DMS53 (cell line): ENCODE results near the gene KDM7A.

Source experiments
- DNase-seq: peaks from one replicate; lab custom pipeline; 2025; lab: John Stamatoyannopoulos, UW

The KDM7A gene

DNA sequence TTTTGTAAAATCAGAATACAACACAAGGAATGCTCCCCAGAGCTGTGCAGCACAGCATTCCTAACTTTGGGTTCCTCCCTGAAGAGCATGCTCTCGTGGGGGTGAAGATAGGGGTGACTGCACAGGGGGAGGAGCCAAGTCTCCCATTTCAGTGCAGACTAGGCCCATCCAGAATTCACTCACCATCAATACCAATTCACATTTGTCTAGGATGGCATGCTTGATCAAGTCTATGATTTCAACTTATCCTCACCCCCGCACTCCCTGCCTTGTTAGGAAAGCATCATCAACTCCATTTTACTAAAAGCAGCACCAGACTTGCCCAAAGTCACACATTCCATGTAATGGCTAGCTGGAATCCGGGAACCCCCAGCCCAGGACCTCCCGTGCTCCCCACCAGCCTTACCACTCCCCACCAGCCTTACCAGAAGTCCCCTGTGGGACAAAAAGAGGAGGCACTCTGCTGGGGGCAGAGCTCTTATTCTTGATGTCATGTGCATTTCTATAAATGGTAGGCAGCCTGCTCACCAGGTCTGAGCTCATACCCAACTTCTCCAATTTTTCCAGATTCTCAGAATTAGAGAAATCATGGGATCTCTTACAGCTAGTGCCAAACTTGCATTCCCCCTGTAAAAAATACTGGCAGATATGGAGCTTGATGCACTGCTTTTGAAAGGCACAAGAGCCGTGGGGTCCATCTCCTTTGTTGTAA, 120.2 kb downstream of the KDM7A start:
- DNase-seq, result no peak

DNA sequence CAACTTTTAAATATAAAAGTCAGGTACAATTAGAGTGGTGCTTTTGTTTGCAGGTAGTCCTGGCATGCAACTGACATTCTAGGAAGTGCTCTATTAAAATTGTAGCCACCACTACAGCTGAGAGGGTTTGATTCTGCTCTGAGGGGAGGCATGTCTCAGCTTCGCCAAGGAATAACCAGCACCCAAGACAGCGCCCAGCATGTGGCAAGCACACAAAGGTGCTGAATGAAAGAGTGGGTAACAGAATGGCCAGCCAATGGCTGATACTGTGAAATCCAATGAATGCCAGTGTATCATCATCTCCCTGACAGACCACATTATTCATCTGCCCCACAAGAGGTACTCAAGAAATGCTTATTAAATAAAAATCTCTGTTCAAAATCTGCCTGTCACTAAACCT, 121.0 kb downstream of the KDM7A start:
- no peak for DNase-seq

DNA sequence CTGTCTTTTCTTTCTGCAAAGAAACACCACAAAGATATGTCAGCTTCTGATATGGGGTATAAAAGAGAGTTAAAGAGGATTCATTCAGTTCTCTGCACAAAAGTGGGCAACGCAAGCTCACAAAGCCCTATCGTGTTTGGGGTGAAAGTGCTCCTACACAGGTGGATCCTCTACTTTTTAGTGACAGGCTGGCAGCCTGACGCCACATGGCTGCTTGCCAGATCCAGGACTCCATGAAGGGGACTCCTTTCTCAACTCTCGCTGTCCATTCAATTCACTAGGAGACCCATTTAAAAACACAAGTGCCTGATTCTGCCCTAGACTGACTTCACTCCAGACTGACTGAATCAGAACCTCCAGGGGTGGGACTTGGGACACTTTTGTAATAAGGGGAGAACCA, 122.0 kb downstream of the KDM7A start:
- DNase-seq, result no peak

DNA sequence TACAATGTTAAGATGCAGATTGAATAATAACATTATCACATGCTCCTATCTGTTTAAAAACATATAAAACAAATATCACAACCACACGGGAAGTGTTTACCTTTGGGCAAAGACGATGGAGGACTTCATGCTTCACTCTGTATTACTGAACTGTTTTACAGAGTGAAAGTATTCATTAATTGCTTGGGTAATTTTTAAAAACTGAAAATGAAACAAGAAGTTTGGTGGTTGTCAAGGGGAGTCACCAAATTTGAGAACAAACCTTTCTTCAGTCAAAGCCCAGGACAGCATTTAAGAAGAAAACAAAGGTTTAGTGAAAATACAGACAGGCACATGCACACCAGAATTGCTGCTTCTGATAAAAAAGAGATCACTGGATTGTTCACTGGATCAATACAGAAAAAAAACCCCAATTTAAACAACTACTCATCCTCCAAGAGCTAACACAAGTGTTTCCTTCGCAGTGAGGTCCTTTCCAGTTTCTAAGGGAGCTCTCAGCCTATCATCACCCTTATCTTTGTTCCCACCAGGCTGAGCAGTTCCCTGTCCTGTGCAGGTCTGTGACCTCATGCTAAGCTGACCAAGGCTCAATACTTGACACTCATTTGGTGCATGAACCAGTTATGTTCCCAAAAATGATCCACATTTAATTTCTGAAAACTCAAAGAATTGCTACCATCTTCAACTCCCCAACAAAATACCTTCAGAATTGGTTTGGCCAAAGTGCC, 122.8 kb downstream of the KDM7A start:
- DNase-seq, result no peak

DNA sequence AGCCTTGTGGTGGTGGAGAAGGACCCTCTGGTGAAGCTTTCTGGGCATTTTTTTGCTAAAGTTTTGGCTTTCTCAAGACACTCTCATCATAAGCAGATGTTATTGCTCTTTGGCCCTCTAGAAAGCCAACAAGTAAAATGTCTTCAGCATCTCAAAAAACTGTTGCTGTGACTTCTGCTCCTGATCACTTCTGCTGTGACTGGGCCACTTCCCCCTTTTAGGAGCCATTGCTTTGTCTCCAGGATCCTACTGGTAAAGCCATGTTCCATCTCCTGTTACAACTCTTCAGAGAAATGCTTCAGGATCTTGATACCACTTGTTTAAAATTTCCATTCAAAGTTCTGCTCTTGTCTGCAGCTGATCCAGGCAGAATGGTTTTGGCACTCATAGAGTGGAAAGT, 125.0 kb downstream of the KDM7A start:
- no peak for DNase-seq

DNA sequence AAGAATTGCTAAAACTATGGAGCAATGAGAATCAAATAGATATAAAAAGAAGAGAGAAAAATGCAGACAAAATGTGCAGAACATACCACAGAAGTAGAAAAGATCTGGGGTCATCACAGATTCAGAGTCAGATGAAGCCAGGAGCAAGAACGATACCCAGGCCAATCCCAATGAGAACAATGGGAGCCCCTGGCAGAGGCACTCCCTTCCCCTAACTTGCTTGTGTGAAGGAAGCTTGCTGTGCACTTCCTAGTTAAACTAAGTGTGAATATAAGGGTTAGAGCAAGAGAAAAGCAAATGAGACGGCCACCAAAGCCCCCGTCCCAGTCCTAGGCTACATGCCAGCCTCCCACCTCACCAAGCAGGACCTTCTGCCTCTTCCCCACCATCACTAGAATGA, 126.7 kb downstream of the KDM7A start:
- no peak for DNase-seq

DNA sequence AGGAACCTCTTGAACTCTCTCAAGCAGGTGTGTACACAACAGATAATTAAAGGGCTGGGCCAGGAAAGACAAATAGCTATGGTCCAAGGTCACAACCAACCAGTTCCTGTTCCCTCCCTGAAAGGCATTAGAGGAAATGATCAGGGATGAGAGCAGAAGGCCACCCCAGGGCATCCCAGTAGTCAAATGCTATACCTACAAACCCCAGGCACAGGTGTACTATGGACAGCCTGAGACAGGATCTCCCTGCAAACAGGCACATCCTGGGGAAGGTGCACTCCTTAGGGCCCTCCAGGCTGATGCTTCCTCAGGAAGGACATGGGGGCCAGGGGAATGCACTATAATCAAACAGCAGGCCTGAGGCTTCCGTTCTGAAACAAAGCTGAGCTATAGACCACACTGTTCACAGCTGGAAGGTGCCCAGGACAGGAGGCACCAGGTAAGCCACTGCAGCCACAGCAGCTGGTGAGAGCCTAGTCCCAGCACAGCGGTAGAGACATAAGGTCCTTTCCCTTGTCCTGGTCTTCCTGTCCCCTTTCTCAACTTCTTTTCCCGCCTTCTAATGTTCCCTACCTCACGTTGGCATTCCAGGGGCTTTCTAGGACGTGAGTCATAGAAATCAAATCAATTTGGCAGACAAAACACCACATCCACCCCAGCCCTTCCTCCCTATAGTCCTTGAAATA, 127.3 kb downstream of the KDM7A start:
- DNase-seq, result peak; percentile 97

DNA sequence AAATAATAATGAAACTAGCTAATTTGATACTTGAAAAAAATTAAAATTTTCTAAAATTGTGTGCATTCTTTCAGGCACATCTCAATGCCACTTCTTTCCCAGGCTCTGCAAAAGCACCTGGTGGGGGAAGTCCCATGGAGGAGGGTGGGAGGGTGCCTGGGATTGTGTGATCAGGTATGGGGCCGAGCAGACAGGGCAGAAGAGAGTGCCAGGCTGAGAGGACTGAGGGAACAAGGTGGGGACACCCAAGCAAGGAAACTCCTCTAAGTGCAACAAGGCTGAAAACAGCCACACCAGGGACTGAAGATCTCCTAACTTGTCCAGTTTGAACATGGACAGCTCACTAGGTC, 127.8 kb downstream of the KDM7A start:
- no peak for DNase-seq

DNA sequence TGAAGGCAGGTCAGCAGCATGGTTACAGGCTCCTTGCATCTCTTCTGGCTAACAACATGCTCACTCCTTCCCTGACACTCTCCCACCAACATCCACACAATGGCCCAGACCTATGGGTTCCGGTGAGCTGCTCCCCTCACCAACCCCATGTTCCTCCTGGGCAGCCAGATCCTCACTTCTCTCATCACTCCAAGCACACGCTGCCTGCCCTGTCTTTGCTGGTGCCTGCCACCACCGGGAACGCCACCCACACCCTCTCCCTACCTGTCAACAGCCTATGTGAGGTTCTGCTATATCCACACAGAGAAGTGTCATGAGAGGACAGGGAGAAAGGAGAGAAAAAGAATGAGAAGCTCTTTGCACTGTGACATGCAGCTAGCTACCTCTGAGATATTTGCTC, 128.6 kb downstream of the KDM7A start:
- no peak for DNase-seq

DNA sequence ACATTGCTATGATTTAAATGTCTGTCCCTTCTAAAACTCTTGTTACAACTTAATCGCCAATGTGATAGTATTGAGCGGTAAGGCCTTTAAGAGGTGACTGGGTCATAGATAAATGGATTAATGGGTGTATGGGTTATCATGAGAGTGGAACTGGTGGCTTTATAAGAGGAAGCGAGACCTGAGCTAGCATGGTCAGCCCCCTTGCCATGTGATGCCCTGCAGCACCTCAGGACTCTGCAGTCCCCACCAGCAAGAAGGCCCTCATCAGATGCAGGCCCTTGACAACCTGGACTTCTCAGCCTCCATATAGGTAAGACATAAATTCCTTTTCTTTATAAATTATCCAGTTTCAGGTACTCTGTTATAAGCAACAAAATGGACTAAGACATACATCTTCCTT, 129.6 kb downstream of the KDM7A start:
- DNase-seq, result no peak

DNA sequence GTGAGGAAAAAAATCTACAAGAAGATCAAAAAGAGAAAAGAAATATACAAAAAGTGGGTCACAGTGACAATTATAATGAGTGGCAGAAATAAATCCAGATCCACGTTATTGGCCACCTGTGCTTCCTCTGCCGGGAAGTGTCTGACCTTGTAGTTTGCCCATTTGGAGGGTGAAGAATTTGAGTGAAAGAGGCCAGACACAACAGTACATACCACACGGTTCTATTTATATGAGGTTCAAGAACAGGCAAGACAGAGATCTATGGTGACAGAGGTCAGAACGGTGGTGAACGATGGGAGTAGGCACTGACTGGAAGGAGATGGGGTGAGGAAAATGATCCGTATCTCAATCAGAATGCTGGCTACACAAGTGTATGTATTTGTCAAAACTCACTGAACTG, 131.1 kb downstream of the KDM7A start:
- no peak for DNase-seq

DNA sequence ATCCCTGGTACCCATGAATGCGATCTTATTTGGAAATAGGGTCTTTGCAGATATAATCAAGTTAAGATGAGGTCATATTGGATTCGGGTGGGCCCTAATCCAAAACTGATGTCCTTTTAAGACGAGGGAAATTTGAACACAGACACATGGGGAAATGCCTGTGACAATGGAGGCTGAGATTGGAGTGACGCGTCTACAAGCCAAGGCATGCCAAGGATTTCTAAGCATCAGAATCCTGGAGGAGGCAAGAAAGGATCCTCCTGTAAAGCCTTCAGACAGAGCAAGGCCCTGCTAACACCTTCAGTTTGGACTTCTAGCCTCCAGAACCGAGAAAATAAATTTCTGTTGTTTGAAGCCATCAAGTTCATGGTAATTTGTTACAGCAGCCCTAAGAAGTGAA, 132.5 kb downstream of the KDM7A start:
- DNase-seq, result no peak

DNA sequence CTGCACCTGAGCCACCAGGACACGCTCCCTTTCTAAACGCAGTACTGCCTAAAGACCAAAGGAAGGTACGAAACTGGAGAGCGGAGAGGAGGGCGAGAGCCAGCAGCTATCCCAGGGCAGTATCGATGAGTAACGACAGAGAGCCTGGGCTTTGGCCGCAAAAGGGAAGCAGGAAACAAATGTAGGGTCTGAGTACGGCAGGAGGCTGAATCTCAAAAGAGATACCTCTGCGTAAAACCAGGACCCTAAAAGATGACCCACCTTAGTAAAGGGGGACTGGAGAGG, 134.5 kb downstream of the KDM7A start:
- DNase-seq, result no peak

DNA sequence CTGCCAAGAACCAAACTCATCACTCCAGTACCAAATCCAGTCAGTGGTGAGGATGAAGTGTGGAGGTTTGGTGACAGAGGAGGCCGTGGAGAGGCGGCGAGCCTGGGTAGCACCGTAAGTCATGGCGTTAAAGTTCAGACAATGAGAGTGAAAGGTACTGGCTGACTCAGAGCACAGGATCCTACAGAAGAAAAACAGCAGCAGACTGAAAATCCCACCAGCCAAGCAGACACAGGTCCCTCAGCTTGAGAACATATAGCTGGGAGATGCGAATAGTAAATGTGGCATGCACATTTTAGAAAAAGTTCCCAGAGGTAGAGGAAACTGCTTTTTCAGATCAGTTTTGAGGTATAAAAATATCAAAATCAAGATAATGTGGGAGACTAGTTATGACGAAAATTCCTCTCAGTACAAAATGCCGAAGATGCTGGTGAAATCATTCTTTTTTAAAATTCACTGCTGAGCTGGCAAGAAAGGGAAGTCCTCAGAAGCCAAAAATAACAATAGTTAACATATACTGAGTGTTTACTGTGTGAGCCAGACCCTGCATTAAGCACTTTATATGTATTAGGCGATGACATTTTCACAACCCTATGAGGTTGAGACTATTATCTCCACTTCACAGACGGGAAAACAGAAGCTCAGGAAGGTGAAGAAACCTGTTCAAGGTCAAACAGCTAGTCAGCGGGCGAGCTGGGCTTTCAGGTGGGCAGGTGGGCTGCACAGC, 135.0 kb downstream of the KDM7A start:
- no peak for DNase-seq

DNA sequence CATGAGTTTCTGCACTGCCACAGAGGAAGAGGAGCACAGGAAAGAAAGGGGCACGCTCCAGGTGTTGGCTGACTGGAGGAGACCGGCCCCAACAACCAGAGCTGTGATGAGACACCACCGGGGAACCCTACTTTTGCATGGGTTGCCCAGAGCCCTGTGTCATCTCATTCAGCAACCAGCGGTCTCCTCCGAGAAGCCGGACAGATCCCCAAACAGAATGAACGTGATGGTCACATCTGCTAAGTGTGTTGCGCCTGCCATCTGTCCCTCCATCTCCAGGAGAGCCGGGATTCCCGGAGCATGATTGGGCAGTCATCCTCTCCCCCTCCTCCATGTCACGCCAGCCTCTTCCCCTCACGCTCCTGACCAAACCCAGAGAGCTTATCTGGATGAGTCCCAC, 136.9 kb downstream of the KDM7A start:
- no peak for DNase-seq

DNA sequence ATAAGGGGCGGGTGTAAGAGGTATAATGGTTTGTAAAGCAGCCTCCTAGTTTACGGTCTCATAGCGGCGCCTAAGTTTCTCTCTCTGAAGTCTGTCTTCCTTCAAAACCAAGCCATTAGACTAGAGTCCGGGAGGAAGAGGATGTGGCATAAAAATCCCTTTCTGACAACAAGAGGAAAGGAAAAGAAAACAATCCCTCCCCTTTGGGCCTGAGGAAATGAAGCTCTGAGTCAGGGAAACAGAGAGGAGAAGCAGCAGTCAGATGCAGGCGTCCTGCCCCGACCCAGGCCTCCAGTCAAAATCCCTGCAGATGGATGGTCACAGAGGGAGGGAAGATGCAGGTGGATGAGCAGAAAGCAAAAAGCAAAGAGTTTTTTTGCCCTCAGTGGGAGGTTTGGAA, 137.7 kb downstream of the KDM7A start:
- DNase-seq, result no peak

DNA sequence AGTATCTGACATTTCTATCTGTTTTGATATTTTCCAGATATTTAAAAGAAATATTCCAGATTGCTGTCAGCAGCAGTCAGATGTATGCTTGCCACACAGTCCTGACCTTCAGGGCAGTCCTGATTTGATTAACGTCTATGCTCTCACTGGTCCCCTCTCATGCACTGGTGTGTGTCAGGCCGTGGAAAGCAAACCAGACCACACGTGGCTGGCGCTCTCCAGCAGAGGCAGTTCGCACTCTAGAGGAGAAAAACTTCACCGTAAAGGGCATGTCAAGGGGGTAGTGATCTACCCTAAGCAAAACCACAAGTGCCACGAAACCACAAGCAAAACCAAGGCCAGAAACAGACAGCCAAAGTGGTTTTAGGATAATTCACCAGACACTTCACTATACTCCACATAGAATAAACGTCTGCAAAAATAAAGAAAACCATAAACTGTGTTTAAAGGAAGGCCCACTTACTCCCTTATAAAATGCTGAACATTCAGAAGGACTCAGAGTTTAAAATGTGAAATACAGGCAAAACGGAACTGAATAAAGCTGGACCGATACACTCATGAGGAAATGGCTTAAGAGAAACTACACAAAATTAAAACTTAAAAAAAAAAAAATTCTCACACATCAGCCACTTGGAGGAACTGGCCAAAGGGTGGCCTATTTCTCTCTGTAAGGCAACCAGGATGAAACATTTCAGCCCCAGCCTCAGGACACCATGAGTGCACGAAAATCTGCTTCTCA, 140.4 kb downstream of the KDM7A start:
- no peak for DNase-seq

DNA sequence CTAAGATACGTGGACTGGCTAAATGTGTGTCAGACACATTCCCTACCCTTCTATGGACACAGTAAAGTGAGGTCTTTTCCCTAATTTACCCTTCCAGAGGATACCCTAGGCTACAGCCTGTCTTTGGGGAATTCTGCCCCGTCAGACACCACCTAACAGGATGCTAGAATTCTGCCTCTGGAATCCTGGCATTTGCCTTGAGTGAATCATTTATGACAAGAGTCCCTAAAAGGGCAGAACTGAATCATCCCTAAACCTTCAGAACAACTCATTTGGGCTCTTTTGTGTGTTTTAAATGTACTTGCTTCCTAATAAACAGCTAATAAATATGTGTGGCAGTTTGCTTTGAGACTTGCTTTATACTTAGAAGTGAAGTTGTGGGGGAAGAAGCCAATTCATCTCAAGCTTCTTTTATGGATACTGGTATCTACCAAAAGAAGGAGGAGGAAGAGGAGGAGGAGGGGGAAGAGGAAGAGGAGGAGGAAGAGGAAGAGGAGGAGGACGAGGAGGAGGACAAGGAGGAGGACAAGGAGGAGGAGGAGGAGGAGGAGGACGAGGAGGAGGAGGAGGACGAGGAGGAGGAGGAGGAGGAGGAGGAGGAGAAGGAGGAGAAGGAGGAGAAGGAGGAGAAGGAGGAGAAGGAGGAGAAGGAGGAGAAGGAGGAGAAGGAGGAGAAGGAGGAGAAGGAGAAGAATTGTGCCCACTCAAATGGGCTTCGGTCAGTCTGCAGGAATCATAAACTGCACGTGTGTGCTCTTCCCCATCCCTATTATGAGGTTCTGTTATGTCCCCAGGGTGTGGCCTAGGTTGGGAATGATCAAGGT, 141.2 kb downstream of the KDM7A start:
- DNase-seq, result no peak
